ENCODE measurements around the gene PTPRO.

PTPRO gene

DNA sequence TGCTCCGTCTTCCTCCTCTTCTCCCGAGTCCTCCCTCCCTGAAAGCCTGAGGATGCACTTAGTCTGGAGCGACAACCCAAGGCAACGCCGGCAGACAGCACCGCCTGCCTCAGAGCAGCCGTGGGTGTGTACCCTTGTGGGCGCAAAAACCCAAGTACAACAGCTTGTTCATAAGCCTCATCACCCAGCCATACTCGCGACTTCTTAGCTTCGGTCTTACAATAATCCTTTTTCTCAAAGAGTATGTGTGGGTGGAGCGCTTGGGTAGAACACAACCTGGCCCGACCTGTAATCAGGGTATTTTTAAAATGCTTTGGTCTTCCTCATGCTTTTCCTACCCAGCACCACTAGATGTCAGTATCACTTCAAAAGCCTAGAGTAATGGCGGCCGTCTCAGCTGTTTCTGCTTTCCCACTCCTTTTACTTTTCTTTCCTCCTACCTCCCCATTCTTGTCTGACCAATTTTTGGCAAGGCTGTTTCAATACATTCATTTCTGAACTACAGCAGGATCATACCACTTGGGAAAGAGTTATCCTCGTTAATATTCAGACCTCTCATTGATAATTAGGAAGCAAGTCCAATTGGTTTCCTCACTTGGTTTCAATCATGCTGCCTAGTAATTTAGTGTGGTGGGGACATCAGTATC lies 268.0 kb downstream of the PTPRO start:
- H3K27ac Mint-ChIP-seq = peak overlapping the region; percentile 59
- H3K4me1 Mint-ChIP-seq = peaks cover 6 to 10% of the 10 kb centered on the region in 2 donors
- no peaks in the 10 kb centered on the region for H3K9me3 Mint-ChIP-seq
- H3K27me3 Mint-ChIP-seq = no peaks in the 10 kb centered on the region
- peaks cover 6 to 9% of the 10 kb centered on the region in 2 donors for H3K36me3 Mint-ChIP-seq
- H3K4me3 Mint-ChIP-seq = peak overlapping the region; percentile 75 to 77
- peak; percentile 43 for DNase-seq
- peak; percentile 92 to 96 for ATAC-seq (replicated peaks)

DNA sequence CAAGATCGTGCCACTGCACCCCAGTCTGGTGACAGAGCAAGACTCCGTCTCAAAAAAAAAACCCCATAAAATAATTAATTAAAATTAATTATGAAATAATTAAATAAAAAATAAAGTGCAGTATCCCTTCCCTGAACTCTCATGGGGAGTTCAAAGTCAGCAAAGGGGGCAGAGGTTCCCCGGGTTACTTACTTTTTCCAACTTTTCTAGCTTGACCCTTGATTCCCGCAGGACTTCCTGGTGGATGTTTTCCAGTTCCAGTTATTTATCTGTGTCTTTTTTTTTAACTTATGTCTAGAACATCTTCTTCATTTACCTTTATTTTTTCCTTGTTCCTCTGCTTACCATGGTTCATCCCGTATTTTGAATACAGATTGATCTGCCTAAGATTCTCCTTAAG lies 269.5 kb downstream of the PTPRO start:
- Mint-ChIP-seq H3K36me3 (peaks cover 6 to 12% of the 10 kb centered on the region in 2 donors), H3K4me1 (peaks cover 6 to 10% of the 10 kb centered on the region in 2 donors), H3K27ac (no peak overlapping the region), H3K27me3 (no peaks in the 10 kb centered on the region), H3K9me3 (no peaks in the 10 kb centered on the region), H3K4me3 (no peak overlapping the region)
- ATAC-seq (replicated peaks) (no peak), DNase-seq (no peak)

DNA sequence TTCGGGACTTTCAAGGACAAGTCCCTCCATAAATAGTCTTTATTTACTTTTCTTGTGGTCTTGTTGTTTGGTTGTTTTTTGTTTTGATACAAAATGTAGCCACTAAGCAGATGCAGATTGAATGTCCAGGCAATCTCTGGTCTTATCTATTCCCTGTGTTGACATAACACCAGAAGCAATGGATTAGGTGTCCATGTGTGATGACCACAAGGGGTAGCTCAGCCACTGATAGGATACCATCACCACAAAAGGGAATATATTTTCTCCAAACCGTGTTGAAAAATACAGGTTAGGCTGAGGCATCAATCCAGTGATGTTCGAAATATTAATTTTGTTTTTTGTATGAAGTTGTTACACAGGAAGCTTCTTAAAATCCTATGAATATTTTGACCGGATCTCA lies 270.6 kb downstream of the PTPRO start:
- Mint-ChIP-seq H3K27me3 (no peaks in the 10 kb centered on the region), H3K4me3 (no peak overlapping the region), H3K27ac (no peak overlapping the region), H3K36me3 (peaks cover 6 to 8% of the 10 kb centered on the region in 2 donors), H3K4me1 (peaks cover 6 to 17% of the 10 kb centered on the region in 2 donors), H3K9me3 (no peaks in the 10 kb centered on the region)
- ATAC-seq (replicated peaks) (no peak), DNase-seq (no peak)

DNA sequence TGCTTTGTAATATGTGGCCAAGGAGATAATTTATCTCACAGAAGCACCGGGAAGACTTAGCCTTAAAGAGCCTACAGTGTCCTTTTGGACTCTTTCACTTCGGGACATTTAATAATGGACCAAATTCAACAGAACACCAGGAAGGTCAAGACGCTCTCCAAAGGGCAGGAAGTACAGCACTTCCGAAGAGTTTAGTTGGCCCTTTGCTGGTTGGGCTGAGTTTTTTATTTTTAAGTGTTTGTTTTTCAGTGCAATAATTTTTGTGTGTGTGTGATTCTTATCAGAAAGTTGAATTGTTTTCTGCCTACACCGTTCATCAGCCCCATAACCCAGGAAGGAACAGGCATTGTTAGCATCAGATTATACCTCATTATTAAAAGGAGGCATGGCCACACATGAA lies 273.9 kb downstream of the PTPRO start:
- Mint-ChIP-seq H3K9me3 (no peaks in the 10 kb centered on the region), H3K36me3 (peaks cover 3 to 4% of the 10 kb centered on the region in 2 donors), H3K27ac (no peak overlapping the region), H3K4me3 (no peak overlapping the region), H3K27me3 (no peaks in the 10 kb centered on the region), H3K4me1 (peaks cover 0 to 11% of the 10 kb centered on the region in 2 donors)
- DNase-seq (no peak), ATAC-seq (replicated peaks) (no peak)

DNA sequence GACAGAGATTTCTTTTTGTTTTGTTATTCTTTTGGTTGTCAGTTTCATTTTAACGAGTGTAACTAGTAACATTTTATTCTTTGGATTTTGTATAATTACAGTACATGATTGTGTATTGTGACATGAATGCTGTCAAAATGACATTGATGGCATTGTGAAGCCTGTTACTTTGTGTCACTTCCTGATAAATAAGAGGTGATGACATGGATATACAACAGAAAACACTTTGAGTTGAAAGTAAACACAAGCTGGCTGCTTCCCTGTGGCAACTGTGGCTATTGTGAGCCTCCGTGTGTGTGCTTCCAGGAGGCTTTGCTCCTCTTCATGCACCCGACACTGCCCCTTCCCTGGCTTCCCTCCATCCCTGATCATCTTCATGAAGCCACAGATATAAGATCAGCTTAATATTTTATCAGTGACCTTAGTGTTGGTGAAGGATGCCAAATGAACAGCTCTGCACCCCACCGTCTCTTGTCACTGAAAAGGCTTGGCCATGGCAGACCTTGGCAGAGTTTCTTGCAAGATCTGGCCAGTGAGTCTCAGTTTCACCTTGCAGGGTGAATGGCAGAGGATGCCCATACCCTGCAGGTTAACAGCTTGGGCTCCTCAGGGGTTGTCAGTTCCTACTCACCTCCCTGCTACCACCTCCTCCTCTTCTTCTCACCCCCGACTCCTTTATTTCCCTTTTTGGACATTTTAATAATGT lies 275.0 kb downstream of the PTPRO start:
- H3K9me3 Mint-ChIP-seq = no peaks in the 10 kb centered on the region
- H3K36me3 Mint-ChIP-seq = peaks cover 2 to 4% of the 10 kb centered on the region in 2 donors
- no peak overlapping the region for H3K4me3 Mint-ChIP-seq
- H3K4me1 Mint-ChIP-seq = peaks cover 3 to 16% of the 10 kb centered on the region in 2 donors
- no peak for ATAC-seq (replicated peaks)
- peaks cover 0 to 5% of the 10 kb centered on the region in 2 donors for H3K27me3 Mint-ChIP-seq
- no peak overlapping the region for H3K27ac Mint-ChIP-seq
- no peak for DNase-seq

DNA sequence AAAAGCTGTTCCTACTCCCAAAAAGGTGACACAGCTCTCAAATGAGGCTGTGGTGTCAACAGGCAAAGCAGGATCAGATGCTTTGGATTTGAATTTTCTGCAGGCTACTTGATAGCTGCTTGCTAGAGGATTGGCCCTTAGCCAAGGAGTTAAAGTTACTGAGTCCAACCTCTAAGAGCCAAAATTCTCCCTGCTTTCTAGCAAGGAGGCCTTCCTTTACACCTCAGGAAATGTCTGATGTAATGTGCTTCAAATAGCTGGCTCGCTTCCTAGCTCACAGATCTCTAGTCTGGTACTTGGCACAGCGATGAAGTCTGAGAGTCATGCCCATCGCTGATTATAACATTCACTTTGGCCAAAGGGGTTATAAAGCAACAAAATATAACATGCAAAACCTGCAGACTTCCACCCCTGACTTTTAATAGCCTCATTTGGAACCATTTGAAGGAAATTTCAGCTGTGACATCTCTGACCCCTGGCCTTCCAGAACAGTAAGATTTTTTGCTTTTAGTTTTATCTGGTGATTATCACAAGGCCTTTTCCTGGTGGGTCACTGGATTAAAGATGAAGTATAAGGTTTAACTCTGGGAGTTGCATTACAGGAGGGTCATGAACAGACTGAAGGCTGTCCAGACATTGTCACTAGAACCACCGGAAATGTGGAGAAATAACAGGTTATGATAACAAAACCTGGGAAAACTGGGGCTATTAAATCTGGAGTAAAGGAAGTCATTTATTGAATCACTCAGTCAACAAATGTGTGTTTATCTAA lies 277.1 kb downstream of the PTPRO start:
- DNase-seq = no peak
- no peak overlapping the region for H3K4me3 Mint-ChIP-seq
- peaks cover 3 to 16% of the 10 kb centered on the region in 2 donors for H3K4me1 Mint-ChIP-seq
- H3K27me3 Mint-ChIP-seq = peaks cover 0 to 8% of the 10 kb centered on the region in 2 donors
- peaks cover 0 to 4% of the 10 kb centered on the region in 2 donors for H3K36me3 Mint-ChIP-seq
- ATAC-seq (replicated peaks) = no peak
- no peaks in the 10 kb centered on the region for H3K9me3 Mint-ChIP-seq
- no peak overlapping the region for H3K27ac Mint-ChIP-seq

DNA sequence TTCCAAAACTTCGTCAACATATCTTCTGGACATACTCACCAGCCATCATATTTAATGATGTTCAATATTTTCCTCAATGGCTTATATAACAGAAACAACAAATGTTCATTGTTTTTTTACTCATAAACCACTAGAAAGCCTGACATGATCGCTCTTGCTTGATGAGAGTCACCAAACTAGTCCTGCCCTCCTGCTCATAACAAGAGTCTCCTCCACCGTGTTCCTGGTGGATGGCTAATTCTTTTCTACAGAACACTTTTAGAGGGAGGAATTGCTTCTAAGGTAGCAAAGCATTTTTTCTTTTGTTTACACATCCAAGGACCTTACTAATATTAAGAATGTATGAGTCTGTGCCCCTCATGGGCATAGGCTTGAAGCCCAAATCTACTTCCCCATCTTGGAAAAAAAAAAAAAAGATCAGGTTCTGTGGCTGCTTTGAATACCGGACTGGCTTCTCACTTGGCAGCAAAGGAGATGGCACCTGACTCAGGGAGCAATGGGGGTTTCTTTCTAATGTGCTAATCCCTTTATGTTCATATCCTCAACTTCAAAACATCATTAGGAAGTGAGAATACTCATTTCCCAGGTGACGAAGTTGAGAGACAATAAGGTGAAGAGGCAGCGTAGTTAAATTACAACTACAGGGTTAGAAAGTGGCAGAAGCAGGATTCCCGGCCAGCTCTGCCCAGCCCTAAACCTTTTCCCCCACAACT lies 278.1 kb downstream of the PTPRO start:
- no peak for DNase-seq
- Mint-ChIP-seq H3K9me3 (no peaks in the 10 kb centered on the region), H3K27me3 (peaks cover 0 to 8% of the 10 kb centered on the region in 2 donors), H3K4me1 (peaks cover 3 to 16% of the 10 kb centered on the region in 2 donors), H3K4me3 (no peak overlapping the region), H3K36me3 (peaks cover 0 to 3% of the 10 kb centered on the region in 2 donors), H3K27ac (no peak overlapping the region)
- ATAC-seq (replicated peaks) = no peak

DNA sequence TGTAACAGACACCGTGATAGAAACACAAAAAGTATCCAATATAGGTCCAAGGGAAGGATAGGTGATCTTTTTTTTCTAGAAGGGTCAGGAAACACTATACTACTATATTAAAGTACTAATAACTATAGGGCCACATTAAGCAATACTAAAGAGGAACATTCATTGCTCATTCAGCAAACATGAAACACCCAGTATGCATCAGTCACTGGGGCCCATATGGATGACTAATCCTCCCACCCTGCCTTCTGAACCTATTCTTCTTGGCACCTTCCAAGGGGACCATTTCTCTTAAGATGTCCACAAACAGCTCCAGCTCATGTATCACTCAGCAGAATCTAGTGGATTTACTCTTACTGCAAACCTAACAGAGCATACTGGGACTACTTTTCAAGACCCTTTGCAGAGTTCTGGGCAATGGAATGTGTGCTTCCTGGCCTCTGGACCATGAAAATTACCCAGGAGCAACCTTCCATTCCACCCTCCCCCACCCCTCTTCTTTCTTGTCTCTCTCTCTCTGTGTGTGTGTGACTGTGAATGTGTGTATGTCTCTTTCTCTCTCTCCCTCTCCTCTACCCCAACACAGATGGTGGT lies 279.0 kb downstream of the PTPRO start:
- peaks cover 0 to 8% of the 10 kb centered on the region in 2 donors for H3K27me3 Mint-ChIP-seq
- H3K27ac Mint-ChIP-seq = no peak overlapping the region
- no peak overlapping the region for H3K4me3 Mint-ChIP-seq
- no peaks in the 10 kb centered on the region for H3K36me3 Mint-ChIP-seq
- peaks cover 6 to 16% of the 10 kb centered on the region in 2 donors for H3K4me1 Mint-ChIP-seq
- ATAC-seq (replicated peaks) (peak; percentile 31 to 41), DNase-seq (no peak)
- H3K9me3 Mint-ChIP-seq = no peaks in the 10 kb centered on the region

DNA sequence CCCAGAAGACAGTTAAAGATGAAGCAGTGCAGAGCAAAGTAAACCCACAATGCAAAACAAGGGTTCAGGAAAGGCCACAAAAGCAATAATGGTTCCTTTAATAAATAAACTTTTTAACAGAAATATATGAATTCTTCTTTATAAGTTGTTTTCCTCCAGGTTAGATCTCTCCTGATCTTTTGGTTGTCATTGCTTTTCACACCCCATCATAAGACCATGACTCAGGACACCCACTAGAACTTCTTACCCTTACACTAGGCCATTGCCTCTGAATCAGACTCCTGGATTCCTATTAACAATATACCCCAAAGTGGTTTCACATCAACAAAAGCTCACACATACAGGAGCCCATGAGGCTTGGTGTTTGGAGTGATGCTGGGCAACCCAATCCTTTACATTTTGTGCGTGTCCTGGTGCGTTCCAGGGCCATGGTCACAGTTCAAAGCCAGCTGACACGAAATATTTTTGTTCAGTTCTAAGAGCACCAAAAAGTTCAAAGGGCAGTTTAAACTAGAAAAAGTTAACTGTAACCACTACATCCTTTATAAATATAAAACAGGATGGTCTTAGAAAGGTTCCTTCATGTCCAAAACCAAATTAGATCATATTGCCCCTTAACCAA lies 279.9 kb downstream of the PTPRO start:
- no peak for DNase-seq
- Mint-ChIP-seq H3K27me3 (peaks cover 0 to 8% of the 10 kb centered on the region in 2 donors), H3K27ac (no peak overlapping the region), H3K9me3 (no peaks in the 10 kb centered on the region), H3K4me1 (peaks cover 6 to 16% of the 10 kb centered on the region in 2 donors), H3K4me3 (no peak overlapping the region), H3K36me3 (no peaks in the 10 kb centered on the region)
- ATAC-seq (replicated peaks) = no peak

DNA sequence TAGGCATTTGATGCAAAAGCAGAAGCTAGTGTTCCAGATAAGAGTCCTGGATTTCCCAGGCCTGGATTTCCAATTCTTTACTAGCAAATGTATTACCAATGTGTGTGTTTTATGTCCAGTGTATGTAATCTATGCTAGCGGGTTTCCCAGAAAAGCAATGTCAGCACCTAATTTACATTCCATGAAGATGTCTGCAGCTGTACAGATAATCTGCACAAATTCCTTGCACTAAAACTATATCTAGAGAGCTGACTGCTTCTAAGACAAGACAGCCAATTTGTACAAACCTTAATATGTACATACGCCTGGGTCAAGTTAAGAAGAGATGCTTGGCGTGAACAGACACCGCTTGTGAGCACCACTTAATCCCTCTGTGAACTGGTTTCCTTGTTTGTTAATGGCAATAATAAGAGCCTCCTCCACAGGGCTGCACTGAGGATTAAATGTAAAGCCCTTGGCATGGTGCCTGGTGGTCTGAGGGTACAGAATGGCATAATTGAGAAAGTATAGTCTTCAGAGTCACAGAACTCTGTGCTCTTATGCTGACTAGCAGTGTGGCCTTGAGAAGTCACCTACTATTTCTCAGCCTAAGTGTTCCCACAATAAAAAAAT lies 281.3 kb downstream of the PTPRO start:
- Mint-ChIP-seq H3K4me1 (peaks cover 5 to 6% of the 10 kb centered on the region in 2 donors), H3K36me3 (no peaks in the 10 kb centered on the region), H3K27me3 (peaks cover 0 to 8% of the 10 kb centered on the region in 2 donors), H3K9me3 (no peaks in the 10 kb centered on the region), H3K27ac (no peak overlapping the region), H3K4me3 (no peak overlapping the region)
- ATAC-seq (replicated peaks) (no peak), DNase-seq (no peak)

DNA sequence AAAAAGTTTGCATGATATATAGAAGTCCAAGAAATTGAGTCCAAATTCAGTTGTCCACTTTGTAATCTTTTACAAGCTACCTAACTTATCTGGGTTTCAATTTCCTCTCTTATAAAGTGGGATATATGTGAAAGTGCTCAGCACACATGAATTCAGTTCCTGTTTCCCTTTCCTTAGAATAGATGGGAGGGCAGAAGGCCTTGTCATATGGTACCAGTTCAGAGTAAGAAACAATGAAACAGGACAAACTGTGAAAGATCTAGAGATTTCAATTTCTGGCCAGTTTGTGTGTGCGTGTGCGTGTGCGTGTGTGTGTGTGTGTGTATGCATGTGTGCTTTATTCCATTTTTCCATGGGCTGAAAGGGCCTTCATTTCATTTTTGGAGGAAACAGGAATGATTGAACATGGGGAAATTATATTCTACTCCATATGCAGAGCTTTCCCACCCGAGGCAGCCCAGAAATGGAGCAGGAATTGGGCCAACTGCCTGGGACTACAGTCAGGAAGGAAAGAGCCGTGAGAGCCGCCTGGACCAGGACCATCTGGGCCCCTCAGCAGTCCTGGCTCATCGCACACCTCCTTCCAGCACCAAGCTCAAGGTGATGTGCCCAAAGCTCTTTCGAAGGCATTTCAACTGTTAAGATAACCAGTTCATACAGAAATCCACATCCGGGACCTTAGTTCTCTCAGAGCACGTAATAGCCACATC lies 283.7 kb downstream of the PTPRO start:
- H3K27ac Mint-ChIP-seq = no peak overlapping the region
- peaks cover 5 to 6% of the 10 kb centered on the region in 2 donors for H3K4me1 Mint-ChIP-seq
- H3K9me3 Mint-ChIP-seq = no peaks in the 10 kb centered on the region
- DNase-seq (no peak), ATAC-seq (replicated peaks) (no peak)
- H3K4me3 Mint-ChIP-seq = no peak overlapping the region
- H3K27me3 Mint-ChIP-seq = peaks cover 0 to 10% of the 10 kb centered on the region in 2 donors
- no peaks in the 10 kb centered on the region for H3K36me3 Mint-ChIP-seq

DNA sequence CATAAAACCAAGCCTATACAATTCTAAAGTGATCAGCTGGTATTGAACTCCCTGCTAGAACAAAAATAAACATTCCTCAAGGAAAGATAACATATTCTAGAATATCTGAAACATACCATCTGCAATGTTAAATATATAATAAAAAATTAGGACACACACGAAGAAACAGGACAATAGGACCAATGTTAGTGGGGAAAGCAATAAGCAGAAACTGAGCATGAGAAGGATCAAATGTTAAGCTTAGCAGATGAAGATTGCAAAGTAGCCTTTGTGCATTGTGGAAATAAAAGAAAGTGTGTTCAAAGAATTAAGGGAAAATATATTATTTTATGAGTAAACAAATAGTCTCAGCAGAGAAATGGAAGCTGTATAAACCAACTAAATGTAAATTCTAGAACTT lies 286.1 kb downstream of the PTPRO start:
- no peaks in the 10 kb centered on the region for H3K36me3 Mint-ChIP-seq
- peaks cover 0 to 7% of the 10 kb centered on the region in 2 donors for H3K27me3 Mint-ChIP-seq
- H3K9me3 Mint-ChIP-seq = peaks cover 0 to 4% of the 10 kb centered on the region in 2 donors
- H3K27ac Mint-ChIP-seq = no peak overlapping the region
- H3K4me1 Mint-ChIP-seq = peaks cover 0 to 3% of the 10 kb centered on the region in 2 donors
- no peak for ATAC-seq (replicated peaks)
- no peak for DNase-seq
- no peak overlapping the region for H3K4me3 Mint-ChIP-seq

DNA sequence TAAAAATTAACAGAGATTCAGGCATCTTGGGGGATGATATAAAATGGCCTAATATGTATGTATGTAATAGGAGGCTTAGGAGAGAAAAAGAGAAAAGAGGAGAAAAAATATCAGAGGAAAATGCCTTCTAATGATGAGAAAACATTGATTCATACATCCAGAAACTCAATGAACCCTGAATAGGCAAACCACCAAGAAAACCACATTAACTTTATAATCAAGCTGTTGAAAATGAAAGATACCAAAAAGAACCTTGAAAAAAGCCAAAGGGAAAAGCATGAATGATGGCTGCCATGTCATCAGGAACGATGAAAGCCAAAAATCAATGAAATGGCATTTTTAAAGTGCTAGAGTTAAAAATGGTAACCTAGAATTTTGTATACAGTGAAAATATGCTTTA lies 286.6 kb downstream of the PTPRO start:
- H3K9me3 Mint-ChIP-seq = peaks cover 0 to 7% of the 10 kb centered on the region in 2 donors
- DNase-seq (no peak), ATAC-seq (replicated peaks) (no peak)
- H3K27me3 Mint-ChIP-seq = peaks cover under 1 to 7% of the 10 kb centered on the region in 2 donors
- no peak overlapping the region for H3K27ac Mint-ChIP-seq
- no peaks in the 10 kb centered on the region for H3K36me3 Mint-ChIP-seq
- H3K4me1 Mint-ChIP-seq = peaks cover 0 to 3% of the 10 kb centered on the region in 2 donors
- no peak overlapping the region for H3K4me3 Mint-ChIP-seq

Data from stimulated activated naive B cell treated with anti-CD40 and anti-IgM and Interleukin-4, amounts not matched to agents 10 μg/mL and 1 μg/mL and 100 μg/mL, for 72 hours (primary cell).